Activated CD4-positive, CD25-positive, alpha-beta regulatory T cell (primary cell): ENCODE data around the gene BMPR1A.
"Not testable (repeated sequence)": the region's sequence is repeated elsewhere in the genome, so short reads cannot be mapped to it uniquely, and the experiment has no call there.

Experiments
- DNase-seq, 4 experiments: peaks; one replicate each; lab custom pipeline; 2025; lab: John Stamatoyannopoulos, UW

The BMPR1A gene

GRCh38 chr10:86941426-86941825, 185.0 kb downstream of the BMPR1A start:
- no peak for DNase-seq

- DNase-seq, result no peak
These were observed 185.6 kb downstream of the BMPR1A start for GRCh38 chr10:86941991-86942421.

- DNase-seq, result no peak
These were observed 186.3 kb downstream of the BMPR1A start for GRCh38 chr10:86942441-86943315.

- DNase-seq, result no peak
These were observed 187.1 kb downstream of the BMPR1A start for GRCh38 chr10:86943316-86944030.

GRCh38 chr10:86944031-86944419, 187.6 kb downstream of the BMPR1A start:
- no peak for DNase-seq

- DNase-seq, result no peak
These were observed 188.1 kb downstream of the BMPR1A start for GRCh38 chr10:86944471-86944870.

- DNase-seq, result no peak
These were observed 188.5 kb downstream of the BMPR1A start for GRCh38 chr10:86944907-86945306.

- DNase-seq, result no peak
These were observed 189.2 kb downstream of the BMPR1A start for GRCh38 chr10:86945361-86946212.

GRCh38 chr10:86946213-86947155, 190.1 kb downstream of the BMPR1A start:
- DNase-seq, result no peak

GRCh38 chr10:86947806-86948205, 191.4 kb downstream of the BMPR1A start:
- DNase-seq, result not testable (repeated sequence)

- DNase-seq, result peak in 1 of 4 experiments; percentile 11
These were observed 193.9 kb downstream of the BMPR1A start for GRCh38 chr10:86950349-86950748.

- DNase-seq, result no peak
These were observed 194.9 kb downstream of the BMPR1A start for GRCh38 chr10:86951184-86951761.

- DNase-seq, result no peak
These were observed 195.7 kb downstream of the BMPR1A start for GRCh38 chr10:86952106-86952505.

GRCh38 chr10:86952697-86953096, 196.3 kb downstream of the BMPR1A start:
- DNase-seq, result not testable (repeated sequence)

GRCh38 chr10:86953747-86954680, 197.6 kb downstream of the BMPR1A start:
- DNase-seq, result no peak

- no peak for DNase-seq
These were observed 198.5 kb downstream of the BMPR1A start for GRCh38 chr10:86954681-86955500.

GRCh38 chr10:86955501-86956194, 199.2 kb downstream of the BMPR1A start:
- no peak for DNase-seq
